GM12878 (cell line): ENCODE results near the gene RASSF4. TPM values are rescaled to one million over a fixed set of nuclear protein-coding genes. Genes with fewer than 3 reads are reported as not detected.

Source experiments
- CBX3 ChIP-seq: fragments of 200-600 bp; sonication (generic); IDR thresholded peaks from 2 replicates; pipeline ENCODE4 v1.6.1; 2016; ENCODE audit warnings: low read depth, borderline replicate concordance
- CEBPB ChIP-seq, 2 experiments: fragments of 150-350 bp in 1 of 2; IDR thresholded peaks; 2 replicates each; pipeline ENCODE4 v1.6.1; 2012 to 2014; ENCODE audit warnings: low read depth in 2 of 2, low read length in 2 of 2, borderline replicate concordance in 1 of 2, inconsistent platforms in 1 of 2
- CHD2 ChIP-seq: IDR thresholded peaks from 2 replicates; pipeline ENCODE4 v1.6.1; 2011; ENCODE audit warnings: low read depth, low read length, improper control_type of control experiment, borderline replicate concordance
- CTCF ChIP-seq, 3 experiments: IDR thresholded peaks in 2 of 3; conservative IDR thresholded peaks in 1 of 3; 2 replicates each; pipeline ENCODE4 v1.5.1; 2011; ENCODE audit warnings: low read depth in 3 of 3, low read length in 3 of 3, mild to moderate bottlenecking in 3 of 3, control low read depth in 2 of 3, moderate library complexity in 2 of 3, inconsistent platforms in 1 of 3, mixed read lengths in 1 of 3; ENCODE audit not compliant: control insufficient read depth in 2 of 3, insufficient read depth in 1 of 3; ENCODE audit errors: extremely low read depth in 1 of 3
- E4F1 ChIP-seq: fragments of 450-650 bp; IDR thresholded peaks from 2 replicates; pipeline ENCODE4 v1.6.1; 2018; ENCODE audit warnings: borderline replicate concordance, mild to moderate bottlenecking; ENCODE audit not compliant: partially characterized antibody
- EZH2 ChIP-seq: IDR thresholded peaks from 2 replicates; pipeline ENCODE4 v1.6.1; 2012; ENCODE audit warnings: low read depth, mild to moderate bottlenecking, control low read depth, inconsistent platforms, low read length, borderline replicate concordance; ENCODE audit not compliant: control insufficient read depth
- HSF1 ChIP-seq: fragments of 150-350 bp; IDR thresholded peaks from 2 replicates; pipeline ENCODE4 v1.6.1; 2014; ENCODE audit warnings: mild to moderate bottlenecking, low read depth, low read length
- IKZF1 ChIP-seq: fragments of 450-650 bp; conservative IDR thresholded peaks from 2 replicates; pipeline ENCODE4 v1.6.1; 2017; ENCODE audit warnings: antibody characterized with exemption, mild to moderate bottlenecking
- MEF2B ChIP-seq: fragments of 450-650 bp; IDR thresholded peaks from 2 replicates; pipeline ENCODE4 v1.6.1; 2018; ENCODE audit warnings: mild to moderate bottlenecking, moderate library complexity; ENCODE audit not compliant: partially characterized antibody, poor library complexity, severe bottlenecking
- MTA2 ChIP-seq: fragments of 450-650 bp; IDR thresholded peaks from 2 replicates; pipeline ENCODE4 v1.6.1; 2016; ENCODE audit warnings: low read depth, mild to moderate bottlenecking, moderate library complexity
- NFXL1 ChIP-seq: fragments of 450-650 bp; IDR thresholded peaks from 2 replicates; pipeline ENCODE4 v1.6.1; 2017; ENCODE audit warnings: antibody characterized with exemption, mild to moderate bottlenecking, borderline replicate concordance
- NR2C1 ChIP-seq: fragments of 450-650 bp; IDR thresholded peaks from 2 replicates; pipeline ENCODE4 v1.6.1; 2017; ENCODE audit warnings: antibody characterized with exemption, mild to moderate bottlenecking, moderate library complexity
- PAX8 ChIP-seq: fragments of 450-650 bp; IDR thresholded peaks from 2 replicates; pipeline ENCODE4 v1.6.1; 2017; ENCODE audit warnings: mild to moderate bottlenecking, moderate library complexity
- POLR2AphosphoS2 ChIP-seq: IDR thresholded peaks from 2 replicates; pipeline ENCODE4 v1.6.1; 2011; ENCODE audit warnings: low read depth, mild to moderate bottlenecking, low read length, improper control_type of control experiment, moderate library complexity
- RCOR1 ChIP-seq: conservative IDR thresholded peaks from 2 replicates; pipeline ENCODE4 v1.6.1; 2012; ENCODE audit warnings: low read depth, low read length, improper control_type of control experiment
- SMAD5 ChIP-seq: IDR thresholded peaks from 2 replicates; pipeline ENCODE4 v1.6.1; 2016; ENCODE audit warnings: antibody characterized with exemption, low read depth
- SMC3 ChIP-seq: IDR thresholded peaks from 2 replicates; pipeline ENCODE4 v1.6.1; 2011; ENCODE audit warnings: low read length, improper control_type of control experiment, borderline replicate concordance
- SREBF2 ChIP-seq: IDR thresholded peaks from 2 replicates; pipeline ENCODE4 v1.6.1; 2012; ENCODE audit warnings: mild to moderate bottlenecking, low read length
- SUPT20H ChIP-seq: IDR thresholded peaks from 2 replicates; pipeline ENCODE4 v1.6.1; 2011; ENCODE audit warnings: low read depth, mild to moderate bottlenecking, low read length, moderate library complexity, borderline replicate concordance; ENCODE audit not compliant: control insufficient read depth
- TAF1 ChIP-seq: IDR thresholded peaks from 2 replicates; pipeline ENCODE4 v1.6.1; 2011; ENCODE audit warnings: mild to moderate bottlenecking, low read depth, low read length, borderline replicate concordance
- ZNF24 ChIP-seq: fragments of 450-650 bp; IDR thresholded peaks from 2 replicates; pipeline ENCODE4 v1.6.1; 2017; ENCODE audit warnings: antibody characterized with exemption, mild to moderate bottlenecking
- polyA plus RNA-seq, 11 experiments: library from polyadenylated mRNA; depleted of rRNA in 4 of 11; unstranded in 6 of 11; stranded (reverse) in 5 of 11; fragments of >200 nt; fragmentation: Nextera tagmentation in 4 of 11; fragmentation: Illumina TruSeq in 1 of 11; extraction: Ambion mirVana in 4 of 11; extraction: Trizol in 1 of 11; gene quantifications; 1 replicate in 1 of 11; 2 replicates in 10 of 11; pipeline versions ENCODE4 v1.2.1 to v1.2.3, GENCODE V29; 2011 to 2016; ENCODE audit warnings: inconsistent platforms in 2 of 11, missing spikeins in 2 of 11, low read depth in 1 of 11
- total RNA-seq, 4 experiments: library from RNA; depleted of rRNA in 3 of 4; stranded (reverse); fragments of >200 nt in 3 of 4; fragmentation: Illumina TruSeq in 1 of 4; extraction: Trizol in 1 of 4; gene quantifications; 2 replicates each; pipeline versions ENCODE4 v1.2.1 to v1.2.3, GENCODE V29; 2013 to 2021

The RASSF4 gene
- total and polyA plus RNA-seq, 10 of the 15 experiments (the other 5 are each of a cell fraction or from before 2014, with no cell fraction given): 3.7 to 71.1 (median 16.8) TPM

GRCh38 chr10:44932517-44933450 is 26.8 kb upstream of the RASSF4 start (continued):
- TF ChIP-seq E4F1 (no peak), TAF1 (no peak), IKZF1 (peak; percentile 5; the same call in 1 of the 2 replicates), CTCF (IDR thresholded peaks at IDR 0.05 in 2 of 3, conservative IDR thresholded peaks at IDR 0.05 in 1 of 3; ENCODE audit: control insufficient read depth in 2 of 3, extremely low read depth in 1 of 3, insufficient read depth in 1 of 3, low read depth in 3 of 3, low read length in 3 of 3) (peak; percentile 97 to 99 (median 99); a peak in 5 of 6 replicates), CBX3 (no peak), EZH2 (no peak), SMC3 (peak; percentile 99), SUPT20H (no peak), CHD2 (peak; percentile 54; the same call in 1 of the 2 replicates), SMAD5 (no peak), MEF2B (no peak), HSF1 (no peak), ZNF24 (no peak), CEBPB (IDR thresholded peaks at IDR 0.05; ENCODE audit: borderline replicate concordance in 1 of 2, low read depth in 2 of 2, low read length in 2 of 2) (no peak), SREBF2 (no peak), POLR2AphosphoS2 (no peak), RCOR1 (0 out of 2 replicates have a peak, but pooled peaks have one; percentile 39), PAX8 (no peak), NFXL1 (no peak), NR2C1 (no peak), MTA2 (no peak)
